ENCODE measurements around the gene FAM107B. TPM values are rescaled to one million over a fixed set of nuclear protein-coding genes. Genes with fewer than 3 reads are reported as not detected.

Gene FAM107B
- total RNA-seq, 3 donors from 2014 or later, result 30.8 to 56.1 (median 51.8) TPM

DNA sequence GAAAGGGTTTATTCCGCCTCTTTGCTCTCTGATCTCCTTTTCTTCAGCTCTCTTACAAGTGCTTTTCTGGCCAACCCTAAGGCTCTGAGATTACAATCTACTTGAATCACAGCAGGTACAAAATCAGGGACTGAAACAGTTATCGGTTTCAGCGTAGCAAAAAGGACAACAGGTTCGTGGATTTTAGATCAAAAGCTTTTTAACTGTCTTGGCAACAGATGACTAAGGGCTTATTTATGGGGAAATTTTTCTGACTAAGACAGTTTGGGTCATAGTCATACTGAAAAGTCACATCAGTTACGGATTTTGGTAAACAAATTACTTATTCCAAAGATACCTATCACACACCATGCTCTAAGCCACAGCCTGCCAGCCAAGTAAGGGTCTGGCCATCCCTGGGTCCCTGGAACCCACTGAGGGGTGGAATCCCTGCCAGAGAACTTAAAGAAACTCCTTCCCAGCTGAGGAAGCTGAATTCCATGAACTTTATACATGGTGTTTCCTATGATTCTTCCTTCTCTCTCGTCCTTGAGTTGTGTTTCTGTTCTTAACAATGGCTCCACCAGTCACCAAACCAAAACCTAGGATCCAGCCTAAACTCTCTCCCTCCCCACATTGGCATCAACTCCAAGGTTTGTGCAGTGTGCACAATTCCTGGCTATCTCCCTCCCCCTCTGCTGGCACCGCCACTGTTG lies 169.3 kb downstream of the FAM107B start:
- Histone ChIP-seq H3K4me3 (peak overlapping the region; percentile 50 to 89 (median 74)), H3K9me3 (no peaks in the 10 kb centered on the region), H3K4me1 (peaks cover 2 to 4% of the 10 kb centered on the region in 2 donors), H3K27me3 (no peaks in the 10 kb centered on the region), H3K36me3 (no peaks in the 10 kb centered on the region), H3K27ac (peak overlapping the region in 1 of 2 donors; percentile 79)
- DNase-seq (ENCODE audit: low spot score in 2 of 2), result no peak
- TF ChIP-seq CTCF (IDR thresholded peaks at IDR 0.05) (no peak), POLR2A (IDR thresholded peaks at IDR 0.05) (no peak), POLR2AphosphoS5 (IDR thresholded peaks at IDR 0.05) (no peak)
- intact Hi-C loops (cut with DNase I; ENCODE audit: low total_unique reads), result no loop called here

GRCh38 chr10:14604181-14605142 lies 170.2 kb downstream of the FAM107B start:
- intact Hi-C loops (cut with DNase I; ENCODE audit: low total_unique reads), result no loop called here
- Histone ChIP-seq H3K36me3 (no peaks in the 10 kb centered on the region), H3K4me1 (peaks cover 2 to 4% of the 10 kb centered on the region in 2 donors), H3K27ac (peak overlapping the region; percentile 79 to 85), H3K27me3 (no peaks in the 10 kb centered on the region), H3K9me3 (no peaks in the 10 kb centered on the region), H3K4me3 (peak overlapping the region; percentile 50 to 89 (median 74))
- TF ChIP-seq POLR2AphosphoS5 (IDR thresholded peaks at IDR 0.05), result peak in 1 of 3 donors; percentile 66
- TF ChIP-seq POLR2A (IDR thresholded peaks at IDR 0.05), result no peak
- TF ChIP-seq CTCF (IDR thresholded peaks at IDR 0.05), result no peak
- peak; percentile 48 to 79 for DNase-seq (ENCODE audit: low spot score in 2 of 2)

- no peak for DNase-seq (ENCODE audit: low spot score in 2 of 2)
- no peaks in the 10 kb centered on the region for H3K9me3 ChIP-seq
These were observed 171.1 kb downstream of the FAM107B start for GRCh38 chr10:14603534-14604102.

GRCh38 chr10:14602807-14603533 lies 171.7 kb downstream of the FAM107B start:
- no peak for DNase-seq (ENCODE audit: low spot score in 2 of 2)
- TF ChIP-seq POLR2A (IDR thresholded peaks at IDR 0.05), result no peak
- H3K27me3 ChIP-seq, result no peaks in the 10 kb centered on the region
- no peaks in the 10 kb centered on the region for H3K36me3 ChIP-seq
- peaks cover 2 to 4% of the 10 kb centered on the region in 2 donors for H3K4me1 ChIP-seq
- intact Hi-C loops (cut with DNase I; ENCODE audit: low total_unique reads), result no loop called here
- H3K27ac ChIP-seq, result peak overlapping the region; percentile 60 to 85
- no peaks in the 10 kb centered on the region for H3K9me3 ChIP-seq
- H3K4me3 ChIP-seq, result peak overlapping the region; percentile 50 to 89 (median 74)

More at GRCh38 chr10:14603534-14604102, 171.1 kb downstream of the FAM107B start:
- Histone ChIP-seq H3K27ac (peak overlapping the region; percentile 60 to 85), H3K4me1 (peaks cover 2 to 4% of the 10 kb centered on the region in 2 donors), H3K27me3 (no peaks in the 10 kb centered on the region), H3K36me3 (no peaks in the 10 kb centered on the region), H3K4me3 (peak overlapping the region; percentile 50 to 89 (median 74))
- TF ChIP-seq CTCF (IDR thresholded peaks at IDR 0.05) (no peak), POLR2A (IDR thresholded peaks at IDR 0.05) (no peak), POLR2AphosphoS5 (IDR thresholded peaks at IDR 0.05) (no peak)
- intact Hi-C loops (cut with DNase I; ENCODE audit: low total_unique reads), result no loop called here

All from breast epithelium (tissue), 4 donors.